Left ventricle myocardium superior (tissue), 1 donor: Measurements from ENCODE around the gene CACNG4. TPM values are rescaled to one million over a fixed set of nuclear protein-coding genes. Genes with fewer than 3 reads are reported as not detected.

Experiments used
- ATAC-seq: fragments of 200-7000 bp; cut with Tn5 transposase; one replicate; pipeline ENCODE4 v1.9.1; 2020; ENCODE audit warnings: mild to moderate bottlenecking, moderate library complexity
- DNase-seq: peaks from one replicate; pipeline ENCODE4 v3.0.0-alpha.2; 2020
- intact Hi-C: fragments of 100-400 bp; cut with micrococcal nuclease; formaldehyde crosslinking; loops from one replicate; pipeline ENCODE4 v1.11.0; 2022
- total RNA-seq: library from RNA; stranded (reverse); fragmentation: NEBNext Ultra II Directional; extraction: Animal tissue kit (Norgen Biotek cat#: 25700); gene quantifications from one replicate; pipeline ENCODE4 v1.2.1, GENCODE V29; 2021
- donor health status: DM: no; HTN: yes; CAD: no; lungs with severe emphysema.

The CACNG4 gene
- total RNA-seq, 1 donor from 2014 or later = not detected

- DNase-seq (no peak), ATAC-seq (no peak)
- intact Hi-C loops = no loop called here
Measured at GRCh38 chr17:66995944-66996343, 31.4 kb downstream of the CACNG4 start.

- intact Hi-C loops = no loop called here
- ATAC-seq (no peak), DNase-seq (no peak)
Measured at GRCh38 chr17:66996926-66997325, 32.4 kb downstream of the CACNG4 start.

GRCh38 chr17:67003231-67003630, 38.7 kb downstream of the CACNG4 start:
- intact Hi-C loops = no loop called here
- no peak for ATAC-seq
- no peak for DNase-seq

- intact Hi-C loops = no loop called here
- no peak for DNase-seq
- ATAC-seq = no peak
Measured at GRCh38 chr17:67004181-67004580, 39.7 kb downstream of the CACNG4 start.

- ATAC-seq = no peak
- intact Hi-C loops = no loop called here
- DNase-seq = no peak
Measured at GRCh38 chr17:67007266-67007665, 42.8 kb downstream of the CACNG4 start.

- DNase-seq (no peak), ATAC-seq (no peak)
- intact Hi-C loops = no loop called here
Measured at GRCh38 chr17:67008101-67008500, 43.6 kb downstream of the CACNG4 start.

GRCh38 chr17:67011527-67012175, 47.1 kb downstream of the CACNG4 start:
- DNase-seq = no peak
- no peak for ATAC-seq
- intact Hi-C loops = no loop called here

- ATAC-seq = no peak
- DNase-seq = no peak
- intact Hi-C loops = no loop called here
Measured at GRCh38 chr17:67013891-67014290, 49.4 kb downstream of the CACNG4 start.

GRCh38 chr17:67015001-67015400, 50.5 kb downstream of the CACNG4 start:
- DNase-seq (no peak), ATAC-seq (no peak)
- intact Hi-C loops = no loop called here

GRCh38 chr17:67016039-67016762, 51.7 kb downstream of the CACNG4 start:
- no peak for ATAC-seq
- no peak for DNase-seq
- intact Hi-C loops = no loop called here

GRCh38 chr17:67017910-67018309, 53.4 kb downstream of the CACNG4 start:
- intact Hi-C loops = no loop called here

GRCh38 chr17:67018471-67019434, 54.2 kb downstream of the CACNG4 start:
- ATAC-seq = no peak
- intact Hi-C loops = no loop called here
- no peak for DNase-seq

More at GRCh38 chr17:67017910-67018309, 53.4 kb downstream of the CACNG4 start:
- DNase-seq = no peak
- no peak for ATAC-seq

GRCh38 chr17:67019809-67020208, 55.3 kb downstream of the CACNG4 start:
- intact Hi-C loops = no loop called here
- no peak for ATAC-seq
- DNase-seq = no peak

- intact Hi-C loops = no loop called here
- no peak for ATAC-seq
- no peak for DNase-seq
Measured at GRCh38 chr17:67020293-67020766, 55.8 kb downstream of the CACNG4 start.

GRCh38 chr17:67021196-67021595, 56.7 kb downstream of the CACNG4 start:
- DNase-seq = no peak
- no peak for ATAC-seq
- intact Hi-C loops = no loop called here

GRCh38 chr17:67021743-67022450, 57.4 kb downstream of the CACNG4 start:
- ATAC-seq = peak; percentile 36
- DNase-seq = no peak
- intact Hi-C loops = no loop called here

GRCh38 chr17:67022451-67022810, 57.9 kb downstream of the CACNG4 start:
- DNase-seq = no peak
- ATAC-seq = no peak
- intact Hi-C loops = no loop called here

GRCh38 chr17:67024736-67025135, 60.2 kb downstream of the CACNG4 start:
- DNase-seq = no peak
- intact Hi-C loops = no loop called here
- ATAC-seq = no peak

GRCh38 chr17:67025216-67025792, 60.8 kb downstream of the CACNG4 start:
- ATAC-seq = no peak
- intact Hi-C loops = no loop called here
- DNase-seq = no peak
